ENCODE measurements around the gene ERN1.

Gene ERN1

DNA sequence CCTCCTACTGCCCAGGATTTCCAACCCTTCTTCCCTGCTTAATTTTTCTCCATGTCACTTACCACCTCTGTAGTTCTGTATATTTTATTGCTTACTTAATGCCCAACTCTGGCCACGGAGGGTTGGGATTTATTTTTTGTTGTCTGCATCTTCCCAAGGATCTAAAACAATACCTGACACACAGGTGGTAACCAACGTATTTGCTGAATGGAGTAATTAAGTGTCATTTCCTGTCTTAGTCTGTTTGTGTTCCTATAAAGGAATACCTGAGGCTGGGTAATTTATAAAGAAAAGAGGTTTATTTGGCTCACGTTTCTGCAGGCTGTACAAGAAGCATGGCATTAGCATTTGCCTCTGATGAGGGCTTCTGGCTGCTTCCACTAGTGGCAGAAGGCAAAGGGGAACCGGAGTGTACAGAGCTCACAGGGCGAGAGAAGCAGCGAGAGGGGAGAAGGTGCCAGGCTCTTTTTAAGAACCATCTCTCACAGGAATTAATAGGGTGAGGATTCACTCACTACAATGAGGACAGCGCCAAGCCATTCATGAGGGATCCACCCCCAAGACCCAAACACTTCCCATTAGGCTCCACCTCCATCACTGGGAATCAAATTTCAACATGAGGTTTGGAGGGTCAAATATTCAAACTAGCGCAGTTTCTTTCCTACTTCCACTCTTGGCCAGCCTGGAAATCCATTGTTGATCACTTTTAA lies 44.8 kb downstream of the ERN1 start:
- Histone ChIP-seq H3K9me3 (replicated peaks; ENCODE audit: insufficient read depth, low read length) (no peaks in the 10 kb centered on the region), H2AFZ (ENCODE audit: low read length) (no peak overlapping the region), H3K27ac (ENCODE audit: low read length) (peak overlapping the region; percentile 100)

DNA sequence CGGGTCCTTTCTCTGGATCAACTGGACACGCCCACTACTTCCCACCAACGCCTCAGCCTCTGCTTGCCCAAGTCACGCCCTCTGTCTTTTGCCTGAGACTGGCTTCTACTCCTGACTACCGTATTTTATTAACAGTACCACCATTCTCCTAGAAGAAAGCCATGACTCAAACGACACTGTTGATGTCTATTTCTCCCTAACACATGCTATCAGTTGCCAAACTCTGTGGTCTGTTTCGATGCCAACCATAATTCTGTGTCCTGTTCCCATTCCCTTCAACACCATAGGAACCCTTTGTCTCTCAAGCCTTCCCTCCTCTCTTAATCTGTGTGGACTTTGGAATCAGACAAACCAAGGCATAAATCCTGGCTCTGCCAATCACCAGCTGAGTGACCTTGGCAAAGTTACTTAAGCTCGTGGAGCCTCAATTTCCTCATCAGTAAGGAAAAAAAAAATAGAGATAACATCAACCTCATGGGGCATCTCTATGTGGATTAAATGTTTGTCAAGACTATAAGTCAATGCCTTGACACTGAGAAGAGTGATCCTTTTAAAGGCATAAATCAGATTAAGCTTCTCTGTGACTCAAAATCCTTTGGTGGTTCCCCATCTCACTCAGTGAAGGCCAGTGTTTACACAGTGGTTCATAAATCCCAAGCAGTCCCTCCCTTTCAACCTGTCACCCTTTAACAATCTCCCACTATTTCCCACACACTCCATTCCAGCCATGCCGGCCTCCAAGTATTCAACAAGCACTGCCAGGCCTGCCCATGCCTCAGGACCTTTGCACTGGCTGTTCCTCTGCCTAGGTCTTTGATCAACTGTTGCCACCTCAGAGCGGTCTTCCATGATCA lies 45.6 kb downstream of the ERN1 start:
- H3K9ac ChIP-seq (ENCODE audit: low read length): peak overlapping the region; percentile 76; the same call in 1 of the 2 replicates
- peaks cover 83% of the 10 kb centered on the region for H3F3A ChIP-seq (ENCODE audit: insufficient read depth, low read length)
- H3K36me3 ChIP-seq (replicated peaks; ENCODE audit: insufficient read depth, low read length): peaks cover 22% of the 10 kb centered on the region
- H3K9me3 ChIP-seq (replicated peaks; ENCODE audit: insufficient read depth, low read length): no peaks in the 10 kb centered on the region
- peak overlapping the region; percentile 100 for H3K27ac ChIP-seq (ENCODE audit: low read length)
- H4K20me1 ChIP-seq (ENCODE audit: insufficient read depth, low read length): no peaks in the 10 kb centered on the region
- H3K9me2 ChIP-seq (replicated peaks; ENCODE audit: insufficient read depth, low read length): no peaks in the 10 kb centered on the region
- peaks cover 95% of the 10 kb centered on the region for H3K4me1 ChIP-seq (ENCODE audit: low read length)
- TF ChIP-seq EZH2 (optimal IDR thresholded peaks at IDR 0.05; ENCODE audit: low read depth, low read length) (no peak), EZH2phosphoT487 (IDR thresholded peaks at IDR 0.05; ENCODE audit: low read length) (no peak)
- TF ChIP-seq, protein P1, sequence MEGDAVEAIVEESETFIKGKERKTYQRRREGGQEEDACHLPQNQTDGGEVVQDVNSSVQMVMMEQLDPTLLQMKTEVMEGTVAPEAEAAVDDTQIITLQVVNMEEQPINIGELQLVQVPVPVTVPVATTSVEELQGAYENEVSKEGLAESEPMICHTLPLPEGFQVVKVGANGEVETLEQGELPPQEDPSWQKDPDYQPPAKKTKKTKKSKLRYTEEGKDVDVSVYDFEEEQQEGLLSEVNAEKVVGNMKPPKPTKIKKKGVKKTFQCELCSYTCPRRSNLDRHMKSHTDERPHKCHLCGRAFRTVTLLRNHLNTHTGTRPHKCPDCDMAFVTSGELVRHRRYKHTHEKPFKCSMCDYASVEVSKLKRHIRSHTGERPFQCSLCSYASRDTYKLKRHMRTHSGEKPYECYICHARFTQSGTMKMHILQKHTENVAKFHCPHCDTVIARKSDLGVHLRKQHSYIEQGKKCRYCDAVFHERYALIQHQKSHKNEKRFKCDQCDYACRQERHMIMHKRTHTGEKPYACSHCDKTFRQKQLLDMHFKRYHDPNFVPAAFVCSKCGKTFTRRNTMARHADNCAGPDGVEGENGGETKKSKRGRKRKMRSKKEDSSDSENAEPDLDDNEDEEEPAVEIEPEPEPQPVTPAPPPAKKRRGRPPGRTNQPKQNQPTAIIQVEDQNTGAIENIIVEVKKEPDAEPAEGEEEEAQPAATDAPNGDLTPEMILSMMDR (IDR thresholded peaks at IDR 0.05; ENCODE audit: low read length): no peak
- H3K4me2 ChIP-seq (ENCODE audit: low read depth, low read length): peak overlapping the region; percentile 67
- peak overlapping the region; percentile 17 for H3K4me3 ChIP-seq (ENCODE audit: low read length)
- H2AFZ ChIP-seq (ENCODE audit: low read length): no peak overlapping the region
- peak; percentile 31 for DNase-seq
- H3K79me2 ChIP-seq (ENCODE audit: low read length): peaks cover 100% of the 10 kb centered on the region
- no peaks in the 10 kb centered on the region for H3K27me3 ChIP-seq (replicated peaks; ENCODE audit: insufficient read depth, low read length)

More for the DNA sequence above, 44.8 kb downstream of the ERN1 start:
- Histone ChIP-seq H3K4me1 (ENCODE audit: low read length) (peaks cover 95% of the 10 kb centered on the region), H3K79me2 (ENCODE audit: low read length) (peaks cover 100% of the 10 kb centered on the region), H4K20me1 (ENCODE audit: insufficient read depth, low read length) (no peaks in the 10 kb centered on the region), H3K36me3 (replicated peaks; ENCODE audit: insufficient read depth, low read length) (peaks cover 15% of the 10 kb centered on the region), H3K27me3 (replicated peaks; ENCODE audit: insufficient read depth, low read length) (no peaks in the 10 kb centered on the region), H3K4me2 (ENCODE audit: low read depth, low read length) (peak overlapping the region; percentile 67), H3K9ac (ENCODE audit: low read length) (peak overlapping the region; percentile 76; the same call in 1 of the 2 replicates), H3F3A (ENCODE audit: insufficient read depth, low read length) (peaks cover 76% of the 10 kb centered on the region), H3K4me3 (ENCODE audit: low read length) (no peak overlapping the region), H3K9me2 (replicated peaks; ENCODE audit: insufficient read depth, low read length) (no peaks in the 10 kb centered on the region)
- TF ChIP-seq, protein P1 (IDR thresholded peaks at IDR 0.05; ENCODE audit: low read length): no peak
- TF ChIP-seq EZH2phosphoT487 (IDR thresholded peaks at IDR 0.05; ENCODE audit: low read length) (no peak), EZH2 (optimal IDR thresholded peaks at IDR 0.05; ENCODE audit: low read depth, low read length) (no peak)
- no peak for DNase-seq

DNA sequence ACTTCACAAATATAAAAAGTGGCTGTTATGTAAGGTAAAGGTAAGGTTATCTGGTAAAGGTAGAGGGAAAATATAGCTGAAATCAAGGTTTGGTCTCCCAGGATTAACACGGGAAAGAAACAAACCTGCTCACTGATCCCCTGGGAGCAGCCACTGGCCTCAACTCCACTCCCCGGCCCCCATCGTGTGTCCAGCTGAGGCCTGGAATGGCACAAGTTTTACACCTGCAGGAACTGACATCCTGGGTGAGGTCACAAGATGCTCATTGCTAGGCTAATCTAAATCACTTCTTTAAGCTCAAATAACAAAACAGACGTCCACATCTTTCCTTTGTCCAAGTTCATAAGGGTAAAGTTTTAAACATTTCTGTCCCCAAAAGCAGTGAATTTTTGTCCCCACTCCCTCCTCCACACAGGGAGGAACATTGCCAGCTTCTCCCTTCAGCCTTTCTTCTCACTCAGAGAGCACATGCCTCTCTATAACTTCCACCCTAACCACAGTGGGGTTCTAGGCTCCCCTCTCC lies 46.3 kb downstream of the ERN1 start:
- no peaks in the 10 kb centered on the region for H3K9me3 ChIP-seq (replicated peaks; ENCODE audit: insufficient read depth, low read length)
- peaks cover 100% of the 10 kb centered on the region for H3K79me2 ChIP-seq (ENCODE audit: low read length)
- H3K27me3 ChIP-seq (replicated peaks; ENCODE audit: insufficient read depth, low read length): no peaks in the 10 kb centered on the region
- TF ChIP-seq, protein P1 (IDR thresholded peaks at IDR 0.05; ENCODE audit: low read length): no peak
- no peak for TF ChIP-seq EZH2 (optimal IDR thresholded peaks at IDR 0.05; ENCODE audit: low read depth, low read length)
- H4K20me1 ChIP-seq (ENCODE audit: insufficient read depth, low read length): no peaks in the 10 kb centered on the region
- H3K4me3 ChIP-seq (ENCODE audit: low read length): peak overlapping the region; percentile 2; the same call in 1 of the 2 replicates
- DNase-seq: no peak
- peaks cover 90% of the 10 kb centered on the region for H3F3A ChIP-seq (ENCODE audit: insufficient read depth, low read length)
- peaks cover 98% of the 10 kb centered on the region for H3K4me1 ChIP-seq (ENCODE audit: low read length)
- no peak overlapping the region for H2AFZ ChIP-seq (ENCODE audit: low read length)
- H3K36me3 ChIP-seq (replicated peaks; ENCODE audit: insufficient read depth, low read length): peaks cover 26% of the 10 kb centered on the region
- peak overlapping the region; percentile 100 for H3K27ac ChIP-seq (ENCODE audit: low read length)
- peak overlapping the region; percentile 67 for H3K4me2 ChIP-seq (ENCODE audit: low read depth, low read length)
- no peaks in the 10 kb centered on the region for H3K9me2 ChIP-seq (replicated peaks; ENCODE audit: insufficient read depth, low read length)
- H3K9ac ChIP-seq (ENCODE audit: low read length): peak overlapping the region; percentile 76
